Transverse colon (tissue), 4 donors: Measurements from ENCODE around the gene GMPR. TPM values are rescaled to one million over a fixed set of nuclear protein-coding genes. Genes with fewer than 3 reads are reported as not detected.

ENCODE experiments used
- DNase-seq: peaks from one replicate; pipeline ENCODE4 v3.0.0-alpha.2; 2019
- H3K27ac ChIP-seq, 4 donors: fragments of 200-600 bp; sonication (generic); 2 replicates each; pipeline ENCODE4 v1.5.1; 2016 to 2018; ENCODE audit warnings: inconsistent platforms in 4 of 4
- H3K27me3 ChIP-seq: fragments of 200-600 bp; sonication (generic); 2 replicates; pipeline ENCODE4 v1.5.1; 2017; ENCODE audit warnings: inconsistent platforms
- H3K36me3 ChIP-seq, 4 donors: fragments of 200-600 bp; sonication (generic); 2 replicates each; pipeline ENCODE4 v1.5.1; 2017 to 2019; ENCODE audit warnings: inconsistent platforms in 4 of 4
- H3K4me1 ChIP-seq, 4 donors: fragments of 200-600 bp; sonication (generic); 2 replicates each; pipeline ENCODE4 v1.5.1; 2017 to 2020; ENCODE audit warnings: inconsistent platforms in 4 of 4
- H3K4me3 ChIP-seq, 4 donors: fragments of 200-600 bp; sonication (generic); 1 replicate in 1 of 4; 2 replicates in 3 of 4; pipeline versions ENCODE4 v1.5.1 to v1.6.1; 2017 to 2019; ENCODE audit warnings: inconsistent platforms in 4 of 4
- H3K9me3 ChIP-seq, 2 donors: fragments of 200-600 bp; sonication (generic); 2 replicates each; pipeline ENCODE4 v1.5.1; 2017 to 2019; ENCODE audit warnings: inconsistent platforms in 2 of 2
- EP300 ChIP-seq: sonication (generic); formaldehyde crosslinking; IDR thresholded peaks from one replicate; pipeline ENCODE4 v1.6.1; 2017; ENCODE audit warnings: antibody characterized with exemption, low read depth
- POLR2A ChIP-seq: fragments of 450-650 bp; IDR thresholded peaks from one replicate; pipeline ENCODE4 v1.6.1; 2016; ENCODE audit warnings: antibody characterized with exemption, mild to moderate bottlenecking, moderate library complexity
- POLR2AphosphoS5 ChIP-seq, 3 donors: sonication (generic); formaldehyde crosslinking; IDR thresholded peaks; one replicate each; pipeline ENCODE4 v1.6.1; 2016; ENCODE audit warnings: antibody characterized with exemption in 3 of 3
- WGBS, 2 donors: methylation state at CpG; one replicate each; pipeline ENCODE4 v1.1.5; 2018; ENCODE audit warnings: low coverage in 1 of 2; 5-methylcytosine and 5-hydroxymethylcytosine counted together
- in situ Hi-C, 4 donors: fragments of 200-750 bp; cut with MboI; loops; one replicate each; pipeline versions ENCODE4 v1.15.0 to v1.15.1; 2017; ENCODE audit warnings: low sequenced_read_pairs in 3 of 4, low pct_ligation_motif_present in 1 of 4, low pct_unique_long_range_greater_than_20kb in 1 of 4
- intact Hi-C: fragments of 100-400 bp; cut with DNase I; formaldehyde crosslinking; loops from one replicate; pipeline ENCODE4 v1.15.1; 2023; ENCODE audit warnings: low total_unique reads
- total RNA-seq, 4 donors: library from RNA; depleted of rRNA; stranded (reverse); fragments of >200 nt; gene quantifications; one replicate each; pipeline ENCODE4 v1.1.0, GENCODE V29; 2016
- TF ChIP-seq, protein P1 (sequence below), 5 experiments: fragments of 200-600 bp in 3 of 5; fragments of 450-650 bp in 2 of 5; sonication (generic) in 3 of 5; IDR thresholded peaks; 1 replicate in 2 of 5; 2 replicates in 3 of 5; pipeline ENCODE4 v1.5.1; 2016 to 2017; ENCODE audit warnings: antibody characterized with exemption in 5 of 5, inconsistent platforms in 3 of 5, mild to moderate bottlenecking in 2 of 5, moderate library complexity in 1 of 5

GMPR gene
- total RNA-seq, 4 donors from 2014 or later = 4.4 to 5.1 (median 4.5) TPM; not detected in 1

GRCh38 chr6:16334671-16335070 is 96.3 kb downstream of the GMPR start:
- DNase-seq = peak; percentile 57
- Histone ChIP-seq H3K36me3 (no peaks in the 10 kb centered on the region), H3K27ac (peak overlapping the region; percentile 8 to 45 (median 26)), H3K9me3 (no peaks in the 10 kb centered on the region), H3K27me3 (no peaks in the 10 kb centered on the region), H3K4me1 (peaks cover 14 to 51% (median 25%) of the 10 kb centered on the region in 4 donors), H3K4me3 (no peak overlapping the region)
- intact Hi-C loops (loop anchor here (5.0 kb wide), 2 partner anchors 73 to 428 kb away; partner anchors contain the start of gene ATXN1), in situ Hi-C loops (loop anchor here (5.0 to 25.0 kb wide), 9 partner anchors 70 to 630 kb away; partner anchors contain the start of gene ATXN1 (in 2 of the 4))
- TF ChIP-seq, protein P1, sequence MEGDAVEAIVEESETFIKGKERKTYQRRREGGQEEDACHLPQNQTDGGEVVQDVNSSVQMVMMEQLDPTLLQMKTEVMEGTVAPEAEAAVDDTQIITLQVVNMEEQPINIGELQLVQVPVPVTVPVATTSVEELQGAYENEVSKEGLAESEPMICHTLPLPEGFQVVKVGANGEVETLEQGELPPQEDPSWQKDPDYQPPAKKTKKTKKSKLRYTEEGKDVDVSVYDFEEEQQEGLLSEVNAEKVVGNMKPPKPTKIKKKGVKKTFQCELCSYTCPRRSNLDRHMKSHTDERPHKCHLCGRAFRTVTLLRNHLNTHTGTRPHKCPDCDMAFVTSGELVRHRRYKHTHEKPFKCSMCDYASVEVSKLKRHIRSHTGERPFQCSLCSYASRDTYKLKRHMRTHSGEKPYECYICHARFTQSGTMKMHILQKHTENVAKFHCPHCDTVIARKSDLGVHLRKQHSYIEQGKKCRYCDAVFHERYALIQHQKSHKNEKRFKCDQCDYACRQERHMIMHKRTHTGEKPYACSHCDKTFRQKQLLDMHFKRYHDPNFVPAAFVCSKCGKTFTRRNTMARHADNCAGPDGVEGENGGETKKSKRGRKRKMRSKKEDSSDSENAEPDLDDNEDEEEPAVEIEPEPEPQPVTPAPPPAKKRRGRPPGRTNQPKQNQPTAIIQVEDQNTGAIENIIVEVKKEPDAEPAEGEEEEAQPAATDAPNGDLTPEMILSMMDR (IDR thresholded peaks at IDR 0.05) = no peak
- TF ChIP-seq POLR2A = no peak
- no peak for TF ChIP-seq EP300
- TF ChIP-seq POLR2AphosphoS5 (IDR thresholded peaks at IDR 0.05) = peak; percentile 33 to 53 (median 40)
- WGBS, 2 donors = 52 to 74% methylated on average over 3 of the region's 3 CpGs

- intact Hi-C loops = loop anchor here (5.0 kb wide), 1 partner anchor 72 kb away; no protein-coding TSS in a partner anchor
- in situ Hi-C loops = loop anchor here (10.0 to 25.0 kb wide), 7 partner anchors 70 to 630 kb away; partner anchors contain the start of gene ATXN1 (in 2 of the 4)
- H3K4me1 ChIP-seq = peaks cover 14 to 51% (median 25%) of the 10 kb centered on the region in 4 donors
These were observed 96.8 kb downstream of the GMPR start for GRCh38 chr6:16335176-16335575.

DNA sequence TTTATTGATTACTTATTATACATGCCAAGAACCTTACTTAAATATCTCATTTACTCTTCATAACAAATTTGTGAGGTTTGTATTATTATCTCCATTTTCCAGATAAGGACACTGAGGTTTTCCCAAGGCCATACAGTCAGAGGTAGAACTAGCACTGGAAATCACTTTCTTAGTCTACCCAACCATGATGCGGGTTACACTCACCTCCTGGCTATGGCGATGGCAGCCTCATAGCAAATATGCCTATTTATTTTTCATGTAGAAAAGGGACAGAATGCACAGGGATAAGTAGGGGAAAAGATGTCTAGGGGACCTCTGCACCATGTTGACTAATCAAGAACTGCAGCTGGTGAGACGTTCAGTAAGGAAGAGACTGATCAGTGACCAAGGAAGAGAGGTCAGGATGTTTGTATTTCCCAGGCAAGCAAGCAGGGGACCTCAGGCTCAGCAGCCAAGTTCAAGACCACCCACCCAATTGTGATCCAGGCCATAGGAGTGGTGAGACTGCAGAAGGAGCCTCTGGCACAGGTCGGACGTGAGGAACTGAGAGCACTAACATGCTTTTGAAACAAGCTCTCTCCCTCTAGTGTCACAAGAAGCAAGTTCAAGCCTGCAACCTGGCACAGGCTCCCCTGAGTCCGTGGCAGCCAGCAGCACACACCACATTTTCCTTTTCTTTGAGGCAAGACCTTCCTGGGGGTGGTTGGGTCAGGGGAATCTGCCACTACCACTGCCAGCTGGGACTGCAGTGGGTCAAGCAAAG is 97.8 kb downstream of the GMPR start:
- intact Hi-C loops = loop anchor here (5.0 kb wide), 1 partner anchor 71 kb away; no protein-coding TSS in a partner anchor
- TF ChIP-seq, protein P1 (IDR thresholded peaks at IDR 0.05) = no peak
- TF ChIP-seq POLR2A = no peak
- no peak for TF ChIP-seq POLR2AphosphoS5 (IDR thresholded peaks at IDR 0.05)
- TF ChIP-seq EP300 = no peak
- H3K4me3 ChIP-seq = no peak overlapping the region
- H3K36me3 ChIP-seq = no peaks in the 10 kb centered on the region
- H3K4me1 ChIP-seq = peaks cover 14 to 48% (median 24%) of the 10 kb centered on the region in 4 donors
- no peak for DNase-seq
- H3K27me3 ChIP-seq = no peaks in the 10 kb centered on the region
- in situ Hi-C loops = loop anchor here (10.0 to 25.0 kb wide), 7 partner anchors 69 to 629 kb away; partner anchors contain the start of gene ATXN1 (in 2 of the 4)
- 79 to 89% methylated on average over 3 to 6 of the region's 6 CpGs for WGBS, 2 donors
- H3K9me3 ChIP-seq = no peaks in the 10 kb centered on the region
- peak overlapping the region in 2 of 4 donors; percentile 18 to 67 for H3K27ac ChIP-seq

More at GRCh38 chr6:16335176-16335575, 96.8 kb downstream of the GMPR start:
- WGBS, 2 donors = 83 to 86% methylated on average over 4 to 10 of the region's 10 CpGs
- TF ChIP-seq EP300 (no peak), POLR2AphosphoS5 (IDR thresholded peaks at IDR 0.05) (no peak), POLR2A (no peak)
- TF ChIP-seq, protein P1 (IDR thresholded peaks at IDR 0.05) = no peak
- Histone ChIP-seq H3K27ac (peak overlapping the region; percentile 8 to 45 (median 26)), H3K4me3 (no peak overlapping the region), H3K36me3 (no peaks in the 10 kb centered on the region), H3K27me3 (no peaks in the 10 kb centered on the region), H3K9me3 (no peaks in the 10 kb centered on the region)
- no peak for DNase-seq

DNA sequence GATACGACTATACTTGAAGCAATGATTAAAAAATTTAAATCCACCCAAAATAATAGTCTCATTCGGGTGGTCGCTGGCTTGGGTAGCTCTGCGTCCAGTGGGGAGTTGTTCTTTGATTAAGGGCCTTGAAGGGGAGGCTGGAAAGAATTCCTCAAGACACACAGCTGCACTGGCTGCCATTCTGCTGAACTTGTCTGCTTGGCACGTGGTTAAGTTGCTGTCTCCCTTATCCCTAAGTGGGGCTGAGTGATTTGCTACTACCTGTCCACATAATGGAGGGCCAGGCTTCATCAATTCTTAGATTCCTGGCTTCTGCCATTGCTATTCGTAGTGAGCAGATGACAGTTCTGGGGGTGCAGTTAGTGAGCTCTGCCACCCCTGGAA is 98.5 kb downstream of the GMPR start:
- H3K27me3 ChIP-seq = no peaks in the 10 kb centered on the region
- in situ Hi-C loops = loop anchor here (10.0 to 25.0 kb wide), 7 partner anchors 68 to 628 kb away; partner anchors contain the start of gene ATXN1 (in 2 of the 4)
- DNase-seq = no peak
- no peak overlapping the region for H3K4me3 ChIP-seq
- H3K4me1 ChIP-seq = peaks cover 9 to 41% (median 18%) of the 10 kb centered on the region in 4 donors
- peak overlapping the region in 3 of 4 donors; percentile 52 to 67 (median 66) for H3K27ac ChIP-seq
- no peaks in the 10 kb centered on the region for H3K36me3 ChIP-seq
- intact Hi-C loops = loop anchor here (5.0 kb wide), 1 partner anchor 70 kb away; no protein-coding TSS in a partner anchor
- 87% methylated on average over 6 of the region's 6 CpGs; no CpG with 5 or more reads in 1 of the 2 donors for WGBS, 2 donors
- TF ChIP-seq POLR2A = no peak
- TF ChIP-seq POLR2AphosphoS5 (IDR thresholded peaks at IDR 0.05) = no peak
- TF ChIP-seq, protein P1 (IDR thresholded peaks at IDR 0.05) = no peak
- no peak for TF ChIP-seq EP300
- H3K9me3 ChIP-seq = no peaks in the 10 kb centered on the region
